H1 (cell line): ENCODE data around the gene RBM6. TPM values are rescaled to one million over a fixed set of nuclear protein-coding genes. Genes with fewer than 3 reads are reported as not detected.

Experiments used
- CTCF ChIA-PET: fragments of 300-600 bp; sonication (Branson Sonifier 250); formaldehyde crosslinking; loops from one replicate; lab custom pipeline; 2021; ENCODE audit not compliant: partially characterized antibody; lab: Charles Lee
- POLR2A ChIA-PET: fragments of 300-600 bp; sonication (Branson Sonifier 250); formaldehyde crosslinking; loops from one replicate; lab custom pipeline; 2021; ENCODE audit warnings: inconsistent platforms; ENCODE audit not compliant: partially characterized antibody; lab: Charles Lee
- DNase-seq, 2 experiments: peaks; one replicate each; pipeline versions ENCODE4 v3.0.0 to v3.0.0-alpha.2; 2010 to 2022; ENCODE audit warnings: low spot score in 2 of 2, low read depth in 1 of 2, mixed read lengths in 1 of 2
- FAIRE-seq: peaks from 2 replicates; lab custom pipeline; 2011; peaks lifted over from hg19 to GRCh38; lab: Jason Lieb, UNC
- H2AFZ ChIP-seq: 2 replicates; pipeline ENCODE4 v1.8.1; 2012; ENCODE audit warnings: low read length, inconsistent platforms
- H2AK5ac ChIP-seq: 2 replicates; pipeline ENCODE4 v1.6.1; 2013; ENCODE audit warnings: low read depth, low read length
- H2BK120ac ChIP-seq: replicated peaks from 2 replicates; pipeline ENCODE3; 2013; ENCODE audit warnings: low read depth, low read length, inconsistent platforms
- H2BK12ac ChIP-seq: 2 replicates; pipeline ENCODE4 v1.6.1; 2013; ENCODE audit warnings: low read depth, low read length
- H2BK15ac ChIP-seq: 2 replicates; pipeline ENCODE4 v1.6.1; 2013; ENCODE audit warnings: low read length
- H2BK20ac ChIP-seq: 2 replicates; pipeline ENCODE4 v1.6.1; 2013; ENCODE audit warnings: low read length
- H2BK5ac ChIP-seq: 2 replicates; pipeline ENCODE4 v1.6.1; 2013; ENCODE audit warnings: low read depth, low read length
- H3K14ac ChIP-seq: 2 replicates; pipeline ENCODE4 v1.6.1; 2013; ENCODE audit warnings: inconsistent platforms; ENCODE audit not compliant: insufficient read length
- H3K18ac ChIP-seq: 2 replicates; pipeline ENCODE4 v1.6.1; 2013; ENCODE audit warnings: low read length; ENCODE audit errors: extremely low read depth
- H3K23ac ChIP-seq: 2 replicates; pipeline ENCODE4 v1.6.1; 2013; ENCODE audit warnings: inconsistent platforms; ENCODE audit not compliant: insufficient read length
- H3K23me2 ChIP-seq: 2 replicates; pipeline ENCODE4 v1.6.1; 2013; ENCODE audit warnings: low read depth, low read length
- H3K27ac ChIP-seq: 2 replicates; pipeline ENCODE4 v1.6.1; 2011; ENCODE audit warnings: low read depth, low read length, inconsistent platforms
- H3K27me3 ChIP-seq, 4 experiments: replicated peaks in 1 of 4; 1 replicate in 1 of 4; 2 replicates in 3 of 4; pipeline versions ENCODE4 v1.6.1 to v1.8.1; 2011 to 2013; ENCODE audit warnings: low read length in 3 of 4, mild to moderate bottlenecking in 3 of 4, inconsistent platforms in 2 of 4, mixed read lengths in 2 of 4, moderate library complexity in 1 of 4; ENCODE audit not compliant: control insufficient read depth in 3 of 4, insufficient read depth in 3 of 4; ENCODE audit errors: extremely low read depth in 1 of 4
- H3K36me3 ChIP-seq, 4 experiments: 2 replicates each; pipeline versions ENCODE4 v1.6.1 to v1.8.1; 2011 to 2013; ENCODE audit warnings: mild to moderate bottlenecking in 4 of 4, low read length in 3 of 4, moderate library complexity in 2 of 4, control low read depth in 1 of 4, inconsistent platforms in 1 of 4; ENCODE audit not compliant: insufficient read depth in 4 of 4, control insufficient read depth in 2 of 4
- H3K4ac ChIP-seq: replicated peaks from 2 replicates; pipeline ENCODE3; 2013; ENCODE audit warnings: low read length, low read depth, mixed read lengths, inconsistent platforms; ENCODE audit not compliant: insufficient read length
- H3K4me1 ChIP-seq, 4 experiments: replicated peaks in 1 of 4; 1 replicate in 1 of 4; 2 replicates in 3 of 4; pipeline versions ENCODE4 v1.6.1 to v1.8.1; 2011 to 2013; ENCODE audit warnings: low read length in 3 of 4, inconsistent platforms in 2 of 4, mixed read lengths in 1 of 4; ENCODE audit not compliant: insufficient read depth in 4 of 4, control insufficient read depth in 3 of 4
- H3K4me2 ChIP-seq, 2 experiments: 2 replicates each; pipeline versions ENCODE4 v1.6.1 to v1.8.1; 2011 to 2013; ENCODE audit warnings: low read depth in 2 of 2, low read length in 2 of 2, control low read depth in 1 of 2, inconsistent platforms in 1 of 2, mild to moderate bottlenecking in 1 of 2; ENCODE audit not compliant: insufficient read depth in 1 of 2
- H3K4me3 ChIP-seq, 4 experiments: fragments of 200-600, 300-600 bp in 1 of 4; sonication (generic), shearing (Covaris generic), sonication (Bioruptor Twin) in 1 of 4; 2 replicates each; pipeline versions ENCODE4 v1.5.1 to v1.8.1; 2011 to 2016; ENCODE audit warnings: low read length in 4 of 4, low read depth in 3 of 4, control low read depth in 2 of 4, inconsistent platforms in 2 of 4, mild to moderate bottlenecking in 2 of 4, mixed read lengths in 1 of 4, moderate library complexity in 1 of 4; ENCODE audit not compliant: insufficient read depth in 2 of 4; ENCODE audit errors: extremely low read depth in 1 of 4
- H3K56ac ChIP-seq: replicated peaks from 2 replicates; pipeline ENCODE3; 2013; ENCODE audit warnings: low read depth, mild to moderate bottlenecking, mixed read lengths, low read length, inconsistent platforms; ENCODE audit not compliant: insufficient read length
- H3K79me1 ChIP-seq: 2 replicates; pipeline ENCODE4 v1.6.1; 2013; ENCODE audit warnings: low read depth, low read length, control low read depth
- H3K79me2 ChIP-seq, 2 experiments: 2 replicates each; pipeline versions ENCODE4 v1.6.1 to v1.8.1; 2012 to 2013; ENCODE audit warnings: low read length in 2 of 2, mild to moderate bottlenecking in 2 of 2, inconsistent platforms in 1 of 2; ENCODE audit not compliant: insufficient read depth in 2 of 2, control insufficient read depth in 1 of 2
- H3K9ac ChIP-seq, 4 experiments: replicated peaks in 1 of 4; 1 replicate in 1 of 4; 2 replicates in 3 of 4; pipeline versions ENCODE4 v1.6.1 to v1.8.1; 2011 to 2013; ENCODE audit warnings: low read depth in 3 of 4, low read length in 3 of 4, control low read depth in 2 of 4, mild to moderate bottlenecking in 2 of 4, moderate library complexity in 2 of 4, inconsistent platforms in 1 of 4; ENCODE audit errors: extremely low read depth in 1 of 4
- H3K9me3 ChIP-seq, 2 experiments: 2 replicates each; pipeline versions ENCODE4 v1.6.1 to v1.8.1; 2012 to 2013; ENCODE audit warnings: mild to moderate bottlenecking in 2 of 2, moderate library complexity in 2 of 2, control low read depth in 1 of 2, inconsistent platforms in 1 of 2, low read depth in 1 of 2, low read length in 1 of 2, mixed read lengths in 1 of 2; ENCODE audit not compliant: insufficient read depth in 2 of 2
- H4K20me1 ChIP-seq, 2 experiments: replicated peaks in 1 of 2; 2 replicates each; pipeline versions ENCODE3 to v1.8.1; 2011 to 2013; ENCODE audit warnings: inconsistent platforms in 2 of 2, low read length in 2 of 2, mild to moderate bottlenecking in 1 of 2; ENCODE audit not compliant: insufficient read depth in 2 of 2, control insufficient read depth in 1 of 2
- H4K5ac ChIP-seq: 2 replicates; pipeline ENCODE4 v1.6.1; 2013; ENCODE audit warnings: low read length, low read depth, mixed read lengths, inconsistent platforms; ENCODE audit not compliant: insufficient read length
- H4K8ac ChIP-seq: 2 replicates; pipeline ENCODE4 v1.8.0; 2013; ENCODE audit warnings: mild to moderate bottlenecking, moderate library complexity, low read length, inconsistent platforms; ENCODE audit not compliant: insufficient read depth; ENCODE audit errors: extremely low read depth
- H4K91ac ChIP-seq: replicated peaks from 2 replicates; pipeline ENCODE3; 2013; ENCODE audit warnings: low read length, mixed read lengths, inconsistent platforms; ENCODE audit not compliant: insufficient read length
- BACH1 ChIP-seq: IDR thresholded peaks from 2 replicates; pipeline ENCODE4 v1.6.1; 2012; ENCODE audit warnings: low read length, improper control_type of control experiment
- CEBPB ChIP-seq: IDR thresholded peaks from 2 replicates; pipeline ENCODE4 v1.6.1; 2012; ENCODE audit warnings: low read depth, low read length
- CHD1 ChIP-seq: IDR thresholded peaks from 2 replicates; pipeline ENCODE4 v1.6.1; 2012; ENCODE audit warnings: low read depth, low read length, improper control_type of control experiment
- EZH2 ChIP-seq: fragments of 200-600 bp; sonication (generic); IDR thresholded peaks from 2 replicates; pipeline ENCODE4 v1.7.1; 2012; ENCODE audit warnings: low read depth, mild to moderate bottlenecking, moderate library complexity, low read length, inconsistent platforms; ENCODE audit not compliant: severe bottlenecking
- GTF2F1 ChIP-seq: IDR thresholded peaks from 2 replicates; pipeline ENCODE4 v1.6.1; 2012; ENCODE audit warnings: low read depth, low read length, improper control_type of control experiment, borderline replicate concordance
- HDAC2 ChIP-seq, 2 experiments: fragments of 300-600 bp in 1 of 2; sonication (generic) in 1 of 2; IDR thresholded peaks; 2 replicates each; pipeline ENCODE4 v1.6.1; 2011 to 2012; ENCODE audit warnings: low read depth in 2 of 2, low read length in 2 of 2, mild to moderate bottlenecking in 2 of 2, moderate library complexity in 2 of 2, borderline replicate concordance in 1 of 2, inconsistent platforms in 1 of 2
- HDAC6 ChIP-seq: IDR thresholded peaks from one replicate; pipeline ENCODE4 v1.7.1; 2012; ENCODE audit warnings: low read depth, mild to moderate bottlenecking, inconsistent platforms, low read length, moderate library complexity
- KDM1A ChIP-seq: fragments of 200-600, 300-600 bp; sonication (generic); IDR thresholded peaks from 2 replicates; pipeline ENCODE4 v1.7.1; 2016; ENCODE audit warnings: mild to moderate bottlenecking, low read length, borderline replicate concordance
- POLR2AphosphoS5 ChIP-seq: IDR thresholded peaks from 2 replicates; pipeline ENCODE4 v1.6.1; 2011; ENCODE audit warnings: low read depth, low read length
- SIRT6 ChIP-seq: IDR thresholded peaks from one replicate; pipeline ENCODE4 v1.7.1; 2012; ENCODE audit warnings: low read length, inconsistent platforms
- TAF7 ChIP-seq: optimal IDR thresholded peaks from 2 replicates; pipeline ENCODE3; 2011; ENCODE audit warnings: low read depth, mild to moderate bottlenecking, inconsistent platforms, low read length, moderate library complexity, borderline replicate concordance
- ZNF274 ChIP-seq: IDR thresholded peaks from 2 replicates; pipeline ENCODE4 v1.7.0; 2012; ENCODE audit warnings: low read length, borderline replicate concordance; ENCODE audit errors: extremely low read depth
- WGBS, 2 experiments: shearing (Covaris generic) in 1 of 2; methylation state at CpG; one replicate each; pipeline versions ENCODE4 v1.1.6 to v1.1.7; 2013 to 2015; ENCODE audit warnings: low lambda C conversion rate in 2 of 2, mixed read lengths in 2 of 2, inconsistent platforms in 1 of 2, low coverage in 1 of 2, missing lambda C conversion rate in 1 of 2; ENCODE audit not compliant: insufficient replicate concordance in 2 of 2, insufficient coverage in 1 of 2, insufficient read length in 1 of 2; ENCODE audit errors: extremely low coverage in 1 of 2, missing lambda C conversion rate in 1 of 2; 5-methylcytosine and 5-hydroxymethylcytosine counted together
- polyA plus RNA-seq, 7 experiments: library from polyadenylated mRNA; depleted of rRNA in 3 of 7; stranded (reverse) in 5 of 7; unstranded in 2 of 7; fragments of >200 nt in 5 of 7; fragments of 200-250 nt in 2 of 7; gene quantifications; 1 replicate in 5 of 7; 2 replicates in 1 of 7; 4 replicates in 1 of 7; pipeline versions ENCODE4 v1.2.1 to v1.2.3, GENCODE V29; 2011 to 2013; ENCODE audit warnings: missing spikeins in 2 of 7, mixed read lengths in 2 of 7
- total RNA-seq: library from RNA; stranded (reverse); fragmentation: NEBNext Ultra II Directional; extraction: Animal tissue kit (Norgen Biotek cat#: 25700); gene quantifications from 2 replicates; pipeline ENCODE4 v1.2.1, GENCODE V29; 2021
- TF ChIP-seq, protein P1 (sequence below): IDR thresholded peaks from 2 replicates; pipeline ENCODE4 v1.6.1; 2012; ENCODE audit warnings: inconsistent platforms
- TF ChIP-seq, protein P2 (sequence below): IDR thresholded peaks from 2 replicates; pipeline ENCODE4 v1.6.1; 2011; ENCODE audit warnings: low read depth, mild to moderate bottlenecking, low read length; ENCODE audit not compliant: insufficient read depth

Gene RBM6
- total and polyA plus RNA-seq, 2 of the 8 experiments (the other 6 are each of a cell fraction or from before 2014, with no cell fraction given), result 30.6 to 80.1 TPM

DNA sequence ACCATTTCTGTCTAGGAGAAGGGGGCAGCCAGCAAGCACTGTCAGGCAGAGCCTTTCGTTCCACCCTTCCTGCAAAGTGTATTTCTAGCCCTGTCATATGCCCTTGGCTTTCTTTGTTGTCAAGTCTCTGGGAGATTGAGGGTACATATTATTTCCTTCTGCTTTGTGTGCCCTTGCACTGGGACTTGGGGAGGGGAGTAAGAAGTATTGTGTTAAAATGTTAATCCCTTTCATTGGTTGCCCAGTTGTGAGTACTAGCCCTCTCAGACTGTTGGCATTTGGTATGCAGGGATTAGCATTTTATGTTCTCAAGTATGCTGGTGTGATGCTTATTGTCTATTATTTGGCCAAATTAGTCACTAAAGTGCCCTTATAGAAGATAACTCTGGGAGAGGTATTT, 63.9 kb downstream of the RBM6 start:
- Histone ChIP-seq H3K4me2 (no peak overlapping the region), H3K4ac (peak overlapping the region; percentile 27), H3K56ac (no peak overlapping the region), H3K4me3 (no peak overlapping the region), H4K8ac (no peak overlapping the region), H2BK20ac (no peak overlapping the region), H3K18ac (no peak overlapping the region), H3K9me3 (no peaks in the 10 kb centered on the region), H3K23me2 (no peaks in the 10 kb centered on the region), H2BK120ac (no peak overlapping the region), H3K27me3 (no peaks in the 10 kb centered on the region), H3K79me1 (peaks cover 4% of the 10 kb centered on the region; the same call in 1 of the 2 replicates), H3K79me2 (peaks cover 0 to 2% of the 10 kb centered on the region in 2 experiments; a peak in 1 of 4 replicates), H3K9ac (no peak overlapping the region), H4K20me1 (peaks cover 2% of the 10 kb centered on the region in 2 experiments), H3K27ac (no peak overlapping the region), H2AK5ac (no peak overlapping the region), H4K91ac (no peak overlapping the region), H3K36me3 (peaks cover 0 to 6% (median 3%) of the 10 kb centered on the region in 4 experiments; a peak in 4 of 8 replicates), H3K4me1 (peaks cover 0 to 6% (median 4%) of the 10 kb centered on the region in 4 experiments; a peak in 3 of 7 replicates), H3K14ac (no peak overlapping the region), H2BK5ac (no peak overlapping the region), H2BK15ac (no peak overlapping the region), H2AFZ (no peak overlapping the region), H4K5ac (no peak overlapping the region), H2BK12ac (no peak overlapping the region), H3K23ac (no peak overlapping the region)
- TF ChIP-seq EZH2 (no peak), GTF2F1 (no peak), ZNF274 (no peak), CHD1 (no peak), BACH1 (no peak), CEBPB (no peak), TAF7 (no peak), HDAC2 (IDR thresholded peaks at IDR 0.05; ENCODE audit: borderline replicate concordance in 1 of 2, low read depth in 2 of 2, low read length in 2 of 2) (no peak), POLR2AphosphoS5 (no peak), SIRT6 (no peak), KDM1A (no peak), HDAC6 (no peak)
- TF ChIP-seq, protein P1, sequence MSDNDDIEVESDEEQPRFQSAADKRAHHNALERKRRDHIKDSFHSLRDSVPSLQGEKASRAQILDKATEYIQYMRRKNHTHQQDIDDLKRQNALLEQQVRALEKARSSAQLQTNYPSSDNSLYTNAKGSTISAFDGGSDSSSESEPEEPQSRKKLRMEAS, result no peak
- TF ChIP-seq, protein P2, sequence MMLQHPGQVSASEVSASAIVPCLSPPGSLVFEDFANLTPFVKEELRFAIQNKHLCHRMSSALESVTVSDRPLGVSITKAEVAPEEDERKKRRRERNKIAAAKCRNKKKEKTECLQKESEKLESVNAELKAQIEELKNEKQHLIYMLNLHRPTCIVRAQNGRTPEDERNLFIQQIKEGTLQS, result no peak
- FAIRE-seq, result no peak
- POLR2A ChIA-PET, result interaction anchor here (0.6 kb wide), 1 partner anchor 20 kb away, joined by 4 read pairs; no protein-coding TSS in a partner anchor
- 47% methylated on average over 1 of the region's 1 CpG; no CpG with 5 or more reads in 1 of the 2 experiments for WGBS, 2 experiments
- CTCF ChIA-PET, result no interaction called here
- no peak for DNase-seq
